IMR-90 (cell line): ENCODE data around the gene RAP1GAP2.

Experiments used
- BHLHE40 ChIP-seq: fragments of 150-350 bp; IDR thresholded peaks from 2 replicates; pipeline ENCODE4 v1.6.1; 2016; ENCODE audit warnings: mild to moderate bottlenecking, low read depth, low read length
- CEBPB ChIP-seq: IDR thresholded peaks from 2 replicates; pipeline ENCODE4 v1.6.1; 2012; ENCODE audit warnings: low read depth, low read length, improper control_type of control experiment
- FOS ChIP-seq: fragments of 150-350 bp; IDR thresholded peaks from 2 replicates; pipeline ENCODE4 v1.6.1; 2016; ENCODE audit warnings: low read depth, low read length
- MAFK ChIP-seq: IDR thresholded peaks from 2 replicates; pipeline ENCODE4 v1.6.1; 2012; ENCODE audit warnings: low read depth, low read length, improper control_type of control experiment
- MAZ ChIP-seq: IDR thresholded peaks from 2 replicates; pipeline ENCODE4 v1.6.1; 2012; ENCODE audit warnings: low read depth, mild to moderate bottlenecking, low read length, improper control_type of control experiment, moderate library complexity, borderline replicate concordance
- NFE2L2 ChIP-seq: fragments of 150-350 bp; IDR thresholded peaks from 2 replicates; pipeline ENCODE4 v1.6.1; 2016; ENCODE audit warnings: low read depth, mild to moderate bottlenecking, low read length
- POLR2A ChIP-seq: IDR thresholded peaks from 2 replicates; pipeline ENCODE4 v1.6.1; 2012; ENCODE audit warnings: mild to moderate bottlenecking, low read depth, low read length
- RAD21 ChIP-seq: IDR thresholded peaks from 2 replicates; pipeline ENCODE4 v1.6.1; 2012; ENCODE audit warnings: low read length, improper control_type of control experiment
- RCOR1 ChIP-seq: IDR thresholded peaks from 2 replicates; pipeline ENCODE4 v1.6.1; 2012; ENCODE audit warnings: mild to moderate bottlenecking, low read length, improper control_type of control experiment; ENCODE audit not compliant: insufficient replicate concordance
- RFX5 ChIP-seq: IDR thresholded peaks from 2 replicates; pipeline ENCODE4 v1.8.0; 2012; ENCODE audit warnings: low read depth, mild to moderate bottlenecking, low read length, moderate library complexity
- TF ChIP-seq, protein P1 (sequence below): conservative IDR thresholded peaks from 2 replicates; pipeline ENCODE4 v1.5.1; 2012; ENCODE audit warnings: mild to moderate bottlenecking, low read depth, low read length, improper control_type of control experiment
- TF ChIP-seq, protein P2 (sequence below): fragments of 150-350 bp; IDR thresholded peaks from 2 replicates; pipeline ENCODE4 v1.6.1; 2017; ENCODE audit warnings: mild to moderate bottlenecking, antibody characterized with exemption, low read length, low read depth
- TF ChIP-seq, protein P3 (sequence below): fragments of 150-350 bp; IDR thresholded peaks from 2 replicates; pipeline ENCODE4 v1.6.1; 2016; ENCODE audit warnings: low read depth, mild to moderate bottlenecking, low read length, moderate library complexity, borderline replicate concordance

DNA sequence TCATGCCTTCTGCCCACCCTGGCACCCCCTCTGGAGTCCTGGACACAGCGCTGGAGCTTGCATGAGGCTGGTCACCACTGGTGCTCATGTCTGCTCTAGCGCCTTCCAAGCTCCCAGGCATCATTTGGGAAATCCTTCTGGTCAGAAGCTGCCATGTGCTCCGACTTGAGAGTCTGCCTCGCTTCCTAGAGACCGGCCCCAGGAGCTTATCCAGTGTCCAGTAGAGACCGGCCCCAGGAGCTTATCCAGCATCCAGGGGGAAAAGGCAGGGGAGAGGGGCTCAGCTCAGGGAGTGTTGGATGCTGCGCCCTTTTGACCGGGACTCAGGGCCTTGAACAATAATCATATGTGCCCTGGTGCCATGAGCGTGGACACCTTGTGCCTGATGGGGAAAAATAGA, 106.3 kb downstream of the RAP1GAP2 start:
- TF ChIP-seq, protein P1, sequence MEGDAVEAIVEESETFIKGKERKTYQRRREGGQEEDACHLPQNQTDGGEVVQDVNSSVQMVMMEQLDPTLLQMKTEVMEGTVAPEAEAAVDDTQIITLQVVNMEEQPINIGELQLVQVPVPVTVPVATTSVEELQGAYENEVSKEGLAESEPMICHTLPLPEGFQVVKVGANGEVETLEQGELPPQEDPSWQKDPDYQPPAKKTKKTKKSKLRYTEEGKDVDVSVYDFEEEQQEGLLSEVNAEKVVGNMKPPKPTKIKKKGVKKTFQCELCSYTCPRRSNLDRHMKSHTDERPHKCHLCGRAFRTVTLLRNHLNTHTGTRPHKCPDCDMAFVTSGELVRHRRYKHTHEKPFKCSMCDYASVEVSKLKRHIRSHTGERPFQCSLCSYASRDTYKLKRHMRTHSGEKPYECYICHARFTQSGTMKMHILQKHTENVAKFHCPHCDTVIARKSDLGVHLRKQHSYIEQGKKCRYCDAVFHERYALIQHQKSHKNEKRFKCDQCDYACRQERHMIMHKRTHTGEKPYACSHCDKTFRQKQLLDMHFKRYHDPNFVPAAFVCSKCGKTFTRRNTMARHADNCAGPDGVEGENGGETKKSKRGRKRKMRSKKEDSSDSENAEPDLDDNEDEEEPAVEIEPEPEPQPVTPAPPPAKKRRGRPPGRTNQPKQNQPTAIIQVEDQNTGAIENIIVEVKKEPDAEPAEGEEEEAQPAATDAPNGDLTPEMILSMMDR = no peak
- TF ChIP-seq, protein P2, sequence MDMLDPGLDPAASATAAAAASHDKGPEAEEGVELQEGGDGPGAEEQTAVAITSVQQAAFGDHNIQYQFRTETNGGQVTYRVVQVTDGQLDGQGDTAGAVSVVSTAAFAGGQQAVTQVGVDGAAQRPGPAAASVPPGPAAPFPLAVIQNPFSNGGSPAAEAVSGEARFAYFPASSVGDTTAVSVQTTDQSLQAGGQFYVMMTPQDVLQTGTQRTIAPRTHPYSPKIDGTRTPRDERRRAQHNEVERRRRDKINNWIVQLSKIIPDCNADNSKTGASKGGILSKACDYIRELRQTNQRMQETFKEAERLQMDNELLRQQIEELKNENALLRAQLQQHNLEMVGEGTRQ = no peak
- TF ChIP-seq RAD21 = no peak
- TF ChIP-seq POLR2A = no peak
- TF ChIP-seq, protein P3, sequence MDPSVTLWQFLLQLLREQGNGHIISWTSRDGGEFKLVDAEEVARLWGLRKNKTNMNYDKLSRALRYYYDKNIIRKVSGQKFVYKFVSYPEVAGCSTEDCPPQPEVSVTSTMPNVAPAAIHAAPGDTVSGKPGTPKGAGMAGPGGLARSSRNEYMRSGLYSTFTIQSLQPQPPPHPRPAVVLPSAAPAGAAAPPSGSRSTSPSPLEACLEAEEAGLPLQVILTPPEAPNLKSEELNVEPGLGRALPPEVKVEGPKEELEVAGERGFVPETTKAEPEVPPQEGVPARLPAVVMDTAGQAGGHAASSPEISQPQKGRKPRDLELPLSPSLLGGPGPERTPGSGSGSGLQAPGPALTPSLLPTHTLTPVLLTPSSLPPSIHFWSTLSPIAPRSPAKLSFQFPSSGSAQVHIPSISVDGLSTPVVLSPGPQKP = no peak
- no peak for TF ChIP-seq CEBPB
- TF ChIP-seq RFX5 = no peak
- no peak for TF ChIP-seq FOS
- no peak for TF ChIP-seq MAFK
- no peak for TF ChIP-seq BHLHE40
- no peak for TF ChIP-seq NFE2L2
- TF ChIP-seq RCOR1 = no peak
- no peak for TF ChIP-seq MAZ
